ENCODE results near the gene ABHD8.

Gene ABHD8

DNA sequence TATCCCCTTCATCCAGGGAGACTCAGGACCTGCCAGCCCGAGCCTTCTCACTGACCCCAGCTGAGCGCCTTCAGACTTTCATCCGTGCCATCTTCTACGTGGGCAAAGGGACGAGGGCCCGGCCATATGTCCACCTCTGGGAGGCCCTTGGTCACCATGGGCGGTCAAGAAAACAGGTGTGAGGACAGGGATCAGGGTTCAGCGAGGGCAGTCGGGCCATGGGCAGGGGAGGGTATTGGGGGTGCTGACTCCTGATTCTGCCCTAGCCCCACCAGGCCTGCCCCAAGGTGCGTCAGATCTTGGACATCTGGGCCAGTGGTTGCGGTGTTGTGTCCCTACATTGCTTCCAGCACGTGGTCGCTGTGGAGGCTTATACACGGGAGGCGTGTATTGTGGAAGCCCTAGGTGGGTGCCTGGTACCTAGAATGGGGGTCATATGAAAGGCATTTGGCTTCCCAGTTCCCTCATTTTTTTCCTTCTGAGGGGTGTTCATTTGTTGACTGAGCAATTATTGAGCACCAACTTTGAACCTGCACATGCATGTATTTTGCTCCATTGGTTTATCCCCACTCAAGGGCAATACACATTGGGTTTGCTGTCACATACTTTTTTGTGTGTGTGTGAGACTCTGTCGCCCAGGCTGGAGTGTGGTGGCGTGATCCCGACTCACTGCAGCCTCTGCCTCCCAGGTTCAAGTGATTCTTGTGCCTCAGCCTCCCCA lies 17.6 kb downstream of the ABHD8 start:
- H4K20me1 ChIP-seq (ENCODE audit: control insufficient read depth, insufficient read depth, low read depth, low read length): peaks cover 13% of the 10 kb centered on the region; the same call in 1 of the 2 replicates
- no peak overlapping the region for H3K4me3 ChIP-seq (ENCODE audit: low read length)
- H3K79me2 ChIP-seq (ENCODE audit: control insufficient read depth, low read length): peaks cover 33% of the 10 kb centered on the region
- no peaks in the 10 kb centered on the region for H3K9me2 ChIP-seq (replicated peaks; ENCODE audit: control insufficient read depth, low read length)
- H3K9me3 ChIP-seq (ENCODE audit: control insufficient read depth, insufficient read depth, low read length): no peaks in the 10 kb centered on the region
- TF ChIP-seq EZH2phosphoT487 (IDR thresholded peaks at IDR 0.05; ENCODE audit: borderline replicate concordance, low read length): no peak
- TF ChIP-seq, protein P1, sequence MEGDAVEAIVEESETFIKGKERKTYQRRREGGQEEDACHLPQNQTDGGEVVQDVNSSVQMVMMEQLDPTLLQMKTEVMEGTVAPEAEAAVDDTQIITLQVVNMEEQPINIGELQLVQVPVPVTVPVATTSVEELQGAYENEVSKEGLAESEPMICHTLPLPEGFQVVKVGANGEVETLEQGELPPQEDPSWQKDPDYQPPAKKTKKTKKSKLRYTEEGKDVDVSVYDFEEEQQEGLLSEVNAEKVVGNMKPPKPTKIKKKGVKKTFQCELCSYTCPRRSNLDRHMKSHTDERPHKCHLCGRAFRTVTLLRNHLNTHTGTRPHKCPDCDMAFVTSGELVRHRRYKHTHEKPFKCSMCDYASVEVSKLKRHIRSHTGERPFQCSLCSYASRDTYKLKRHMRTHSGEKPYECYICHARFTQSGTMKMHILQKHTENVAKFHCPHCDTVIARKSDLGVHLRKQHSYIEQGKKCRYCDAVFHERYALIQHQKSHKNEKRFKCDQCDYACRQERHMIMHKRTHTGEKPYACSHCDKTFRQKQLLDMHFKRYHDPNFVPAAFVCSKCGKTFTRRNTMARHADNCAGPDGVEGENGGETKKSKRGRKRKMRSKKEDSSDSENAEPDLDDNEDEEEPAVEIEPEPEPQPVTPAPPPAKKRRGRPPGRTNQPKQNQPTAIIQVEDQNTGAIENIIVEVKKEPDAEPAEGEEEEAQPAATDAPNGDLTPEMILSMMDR (IDR thresholded peaks at IDR 0.05; ENCODE audit: low read depth, low read length, poor library complexity, severe bottlenecking): no peak
- H3K4me2 ChIP-seq (ENCODE audit: low read length): no peak overlapping the region
- no peak overlapping the region for H3K27ac ChIP-seq (ENCODE audit: low read depth, low read length)
- H3K4me1 ChIP-seq (ENCODE audit: control insufficient read depth, low read length): peaks cover 20% of the 10 kb centered on the region
- H3F3A ChIP-seq (ENCODE audit: control insufficient read depth, insufficient read depth): peaks cover 19% of the 10 kb centered on the region
- peaks cover 43% of the 10 kb centered on the region for H3K36me3 ChIP-seq (ENCODE audit: control insufficient read depth, low read length)
- H3K27me3 ChIP-seq (ENCODE audit: control insufficient read depth, low read length): no peaks in the 10 kb centered on the region

DNA sequence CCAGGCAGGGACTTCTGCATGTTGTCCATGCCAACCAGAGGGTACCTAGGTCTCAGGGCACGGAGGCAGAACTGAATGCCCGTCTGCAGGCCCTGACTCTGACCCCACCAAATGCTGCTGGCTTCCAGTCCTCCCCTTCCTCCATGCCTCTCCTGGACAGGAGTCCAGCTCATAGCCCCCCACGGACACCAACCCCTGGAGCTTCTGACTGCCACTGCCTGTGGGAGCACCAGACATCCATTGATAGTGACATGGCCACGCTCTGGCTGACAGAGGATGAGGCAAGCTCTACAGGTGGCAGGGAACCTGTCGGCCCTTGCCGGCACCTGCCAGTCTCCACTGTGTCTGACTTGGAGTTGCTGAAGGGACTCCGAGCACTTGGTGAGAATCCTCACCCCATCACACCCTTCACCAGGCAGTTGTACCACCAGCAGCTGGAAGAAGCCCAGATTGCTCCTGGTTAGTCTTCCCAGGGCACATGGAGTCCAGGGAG lies 19.7 kb downstream of the ABHD8 start:
- H3K4me2 ChIP-seq (ENCODE audit: low read length): peak overlapping the region; percentile 80; the same call in 1 of the 2 replicates
- peaks cover 13% of the 10 kb centered on the region; the same call in 1 of the 2 replicates for H4K20me1 ChIP-seq (ENCODE audit: control insufficient read depth, insufficient read depth, low read depth, low read length)
- peaks cover 38% of the 10 kb centered on the region for H3K4me1 ChIP-seq (ENCODE audit: control insufficient read depth, low read length)

DNA sequence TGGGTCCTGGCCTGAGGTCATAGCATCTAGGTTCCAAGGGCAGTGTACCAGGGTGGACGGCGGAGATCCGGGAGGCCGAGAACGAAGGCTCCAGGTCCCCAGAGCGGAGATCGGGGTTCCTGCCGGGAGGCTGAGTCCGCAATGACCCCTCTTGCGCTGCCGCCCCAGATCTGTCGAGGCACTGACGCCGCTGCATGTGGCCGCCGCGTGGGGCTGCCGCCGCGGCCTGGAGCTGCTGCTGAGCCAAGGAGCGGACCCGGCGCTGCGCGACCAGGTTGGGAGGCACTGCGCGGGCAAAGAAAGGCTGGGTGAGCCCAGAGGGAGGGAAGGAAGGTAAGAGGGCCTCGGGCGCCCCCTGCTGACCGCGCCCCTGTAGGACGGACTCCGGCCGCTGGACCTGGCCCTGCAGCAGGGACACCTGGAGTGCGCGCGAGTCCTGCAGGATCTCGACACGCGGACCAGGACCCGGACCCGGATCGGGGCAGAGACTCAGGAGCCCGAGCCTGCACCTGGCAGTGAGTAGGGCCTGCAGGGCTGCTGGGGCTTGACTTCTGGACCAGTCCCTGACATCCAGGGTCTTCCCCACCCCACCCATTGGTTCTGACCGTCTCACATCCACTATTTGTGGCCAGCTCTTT lies 20.6 kb downstream of the ABHD8 start:
- H3K27ac ChIP-seq (ENCODE audit: low read depth, low read length): peak overlapping the region; percentile 92
- TF ChIP-seq, protein P1 (IDR thresholded peaks at IDR 0.05; ENCODE audit: low read depth, low read length, poor library complexity, severe bottlenecking): peak; percentile 92
- no peak for TF ChIP-seq EZH2phosphoT487 (IDR thresholded peaks at IDR 0.05; ENCODE audit: borderline replicate concordance, low read length)
- H3K79me2 ChIP-seq (ENCODE audit: control insufficient read depth, low read length): peaks cover 33% of the 10 kb centered on the region
- no peaks in the 10 kb centered on the region for H3K9me3 ChIP-seq (ENCODE audit: control insufficient read depth, insufficient read depth, low read length)
- H3F3A ChIP-seq (ENCODE audit: control insufficient read depth, insufficient read depth): peaks cover 24% of the 10 kb centered on the region
- peak overlapping the region; percentile 80 for H3K4me2 ChIP-seq (ENCODE audit: low read length)
- H3K4me1 ChIP-seq (ENCODE audit: control insufficient read depth, low read length): peaks cover 38% of the 10 kb centered on the region
- no peaks in the 10 kb centered on the region for H3K27me3 ChIP-seq (ENCODE audit: control insufficient read depth, low read length)
- H3K9me2 ChIP-seq (replicated peaks; ENCODE audit: control insufficient read depth, low read length): no peaks in the 10 kb centered on the region
- H3K36me3 ChIP-seq (ENCODE audit: control insufficient read depth, low read length): peaks cover 60% of the 10 kb centered on the region
- H4K20me1 ChIP-seq (ENCODE audit: control insufficient read depth, insufficient read depth, low read depth, low read length): peaks cover 13% of the 10 kb centered on the region; the same call in 1 of the 2 replicates
- H3K4me3 ChIP-seq (ENCODE audit: low read length): peak overlapping the region; percentile 85

More for the DNA sequence above, 19.7 kb downstream of the ABHD8 start:
- Histone ChIP-seq H3K27me3 (ENCODE audit: control insufficient read depth, low read length) (no peaks in the 10 kb centered on the region), H3K36me3 (ENCODE audit: control insufficient read depth, low read length) (peaks cover 58% of the 10 kb centered on the region), H3K79me2 (ENCODE audit: control insufficient read depth, low read length) (peaks cover 33% of the 10 kb centered on the region), H3K27ac (ENCODE audit: low read depth, low read length) (no peak overlapping the region), H3K9me3 (ENCODE audit: control insufficient read depth, insufficient read depth, low read length) (no peaks in the 10 kb centered on the region), H3K9me2 (replicated peaks; ENCODE audit: control insufficient read depth, low read length) (no peaks in the 10 kb centered on the region), H3K4me3 (ENCODE audit: low read length) (no peak overlapping the region), H3F3A (ENCODE audit: control insufficient read depth, insufficient read depth) (peaks cover 29% of the 10 kb centered on the region)
- no peak for TF ChIP-seq EZH2phosphoT487 (IDR thresholded peaks at IDR 0.05; ENCODE audit: borderline replicate concordance, low read length)
- TF ChIP-seq, protein P1 (IDR thresholded peaks at IDR 0.05; ENCODE audit: low read depth, low read length, poor library complexity, severe bottlenecking): no peak
